Rectal smooth muscle tissue (tissue), 1 donor: ENCODE measurements around the gene ANKFN1.
"Not testable (repeated sequence)": the region's sequence is repeated elsewhere in the genome, so short reads cannot be mapped to it uniquely, and the experiment has no call there.

Source experiments
- H3K27ac ChIP-seq: one replicate; pipeline ENCODE4 v1.7.0; 2013; ENCODE audit warnings: low read depth, low read length, inconsistent platforms
- H3K27me3 ChIP-seq: one replicate; pipeline ENCODE4 v1.7.0; 2013; ENCODE audit warnings: low read length; ENCODE audit not compliant: control insufficient read depth, insufficient read depth
- H3K36me3 ChIP-seq: one replicate; pipeline ENCODE4 v1.7.0; 2013; ENCODE audit warnings: low read length; ENCODE audit not compliant: control insufficient read depth, insufficient read depth
- H3K4me1 ChIP-seq: one replicate; pipeline ENCODE4 v1.7.0; 2013; ENCODE audit warnings: low read length; ENCODE audit not compliant: control insufficient read depth, insufficient read depth
- H3K4me3 ChIP-seq: one replicate; pipeline ENCODE4 v1.7.0; 2013; ENCODE audit warnings: low read length
- H3K9ac ChIP-seq: one replicate; pipeline ENCODE4 v1.7.0; 2013; ENCODE audit warnings: low read length

ANKFN1 gene

GRCh38 chr17:56351675-56352074 lies 198.4 kb downstream of the ANKFN1 start:
- Histone ChIP-seq H3K36me3 (no peaks in the 10 kb centered on the region), H3K27me3 (no peaks in the 10 kb centered on the region), H3K4me3 (no peak overlapping the region), H3K9ac (no peak overlapping the region), H3K27ac (no peak overlapping the region), H3K4me1 (no peaks in the 10 kb centered on the region)

DNA sequence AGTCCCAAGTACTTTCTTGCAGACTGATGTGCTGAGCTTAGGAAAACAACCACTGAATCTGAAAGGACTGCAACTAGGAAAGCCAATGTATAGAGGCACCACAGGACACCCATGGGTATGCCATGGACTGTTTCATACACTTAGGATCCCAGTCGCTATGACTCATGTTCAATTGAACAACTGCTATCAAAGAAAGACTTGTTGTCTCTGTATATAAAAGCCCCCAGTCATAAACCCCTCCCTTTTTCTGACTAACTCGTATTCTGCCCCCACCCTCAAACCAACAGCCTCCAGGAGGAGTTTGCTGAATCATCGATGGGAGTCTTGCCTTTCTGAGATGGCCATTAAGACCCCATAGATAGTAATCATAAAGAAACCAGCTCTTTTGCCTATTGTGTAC lies 205.4 kb downstream of the ANKFN1 start:
- Histone ChIP-seq H3K4me3 (no peak overlapping the region), H3K36me3 (no peaks in the 10 kb centered on the region), H3K27ac (no peak overlapping the region), H3K9ac (no peak overlapping the region), H3K4me1 (no peaks in the 10 kb centered on the region), H3K27me3 (no peaks in the 10 kb centered on the region)

- Histone ChIP-seq H3K4me1 (no peaks in the 10 kb centered on the region), H3K36me3 (no peaks in the 10 kb centered on the region), H3K4me3 (no peak overlapping the region), H3K27ac (no peak overlapping the region), H3K9ac (no peak overlapping the region), H3K27me3 (no peaks in the 10 kb centered on the region)
Measured at GRCh38 chr17:56359518-56359917, 206.2 kb downstream of the ANKFN1 start.

DNA sequence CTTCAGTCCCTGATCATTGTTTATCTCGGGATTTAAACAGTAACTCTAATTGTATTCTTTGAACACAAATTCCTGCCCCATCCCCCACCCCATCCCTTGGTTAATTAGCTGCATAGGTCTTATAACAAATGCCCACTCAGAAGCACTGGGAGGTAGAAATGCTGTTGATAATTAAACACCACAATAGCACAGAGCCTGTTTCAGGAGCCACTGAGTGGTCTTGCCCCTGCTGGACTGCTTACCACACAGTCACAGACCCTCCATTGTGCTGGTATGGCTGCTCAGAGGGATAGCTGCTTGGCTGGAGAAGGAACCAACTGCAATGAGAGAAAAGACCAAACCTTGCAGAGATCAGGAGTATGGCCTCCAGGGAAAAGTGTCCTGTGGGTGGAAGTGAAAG lies 214.1 kb downstream of the ANKFN1 start:
- Histone ChIP-seq H3K27ac (no peak overlapping the region), H3K36me3 (no peaks in the 10 kb centered on the region), H3K9ac (no peak overlapping the region), H3K27me3 (no peaks in the 10 kb centered on the region), H3K4me1 (no peaks in the 10 kb centered on the region), H3K4me3 (no peak overlapping the region)

DNA sequence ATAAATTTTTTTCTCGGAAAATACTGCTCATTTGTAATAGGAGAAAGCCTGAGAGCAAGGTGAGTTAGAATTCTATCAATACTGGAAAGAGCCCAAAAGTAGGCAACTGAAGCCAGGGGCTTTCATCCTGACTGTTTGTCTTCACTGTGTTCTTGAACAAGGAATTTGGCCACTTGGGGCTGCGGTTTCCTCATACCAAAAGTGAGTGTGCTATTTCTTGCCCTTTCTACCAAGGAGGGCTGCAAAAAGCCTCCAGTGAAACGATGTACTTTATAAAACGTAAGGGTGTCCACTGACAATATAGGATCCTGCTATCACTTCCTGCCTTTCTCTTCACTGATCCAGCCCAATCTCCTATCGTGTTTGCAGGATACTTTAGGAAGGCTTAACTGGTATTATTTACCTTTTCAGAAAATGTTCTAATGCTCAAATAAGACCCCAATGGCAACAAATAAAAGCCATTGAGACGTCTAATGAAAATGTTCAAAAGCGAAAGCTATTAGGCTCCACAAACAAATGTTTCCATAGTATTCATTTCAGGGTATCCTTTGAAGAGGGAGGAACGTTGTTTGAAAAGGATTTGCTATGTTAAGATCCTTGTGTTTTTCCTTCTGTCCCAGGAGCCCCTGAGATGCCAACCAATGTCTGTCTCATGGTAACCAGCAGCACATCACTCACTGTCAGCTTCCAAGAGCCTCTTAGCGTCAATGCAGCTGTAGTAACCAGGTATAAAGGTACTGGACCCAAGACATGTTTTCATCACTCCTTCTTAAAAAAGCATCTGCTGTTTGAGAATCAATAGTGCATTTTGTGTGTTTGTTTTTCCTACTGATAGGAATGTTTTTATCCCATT lies 220.9 kb downstream of the ANKFN1 start:
- no peak overlapping the region for H3K9ac ChIP-seq
- no peak overlapping the region for H3K4me3 ChIP-seq
- H3K27me3 ChIP-seq, result no peaks in the 10 kb centered on the region
- H3K27ac ChIP-seq, result no peak overlapping the region
- no peaks in the 10 kb centered on the region for H3K36me3 ChIP-seq
- H3K4me1 ChIP-seq, result no peaks in the 10 kb centered on the region

DNA sequence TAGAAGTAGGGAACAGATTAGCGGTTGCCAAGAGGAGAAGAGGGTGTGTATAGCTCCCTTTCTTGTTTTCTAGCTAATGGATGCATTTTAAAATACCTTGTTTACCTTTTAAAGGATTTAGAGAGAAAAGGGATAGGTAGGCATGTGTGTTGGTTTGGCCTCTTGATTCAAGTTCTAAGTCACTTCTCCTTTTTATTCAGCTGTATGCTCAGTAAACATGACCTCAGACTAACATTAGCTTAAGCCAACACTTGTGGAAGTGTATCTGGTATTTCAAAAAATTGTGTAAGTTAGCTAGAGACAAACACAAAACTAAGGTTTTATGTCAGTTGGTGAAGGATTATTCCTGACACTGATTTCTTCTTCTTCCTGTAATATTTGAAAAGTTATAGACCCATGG lies 236.1 kb downstream of the ANKFN1 start:
- H3K4me1 ChIP-seq, result no peaks in the 10 kb centered on the region
- H3K4me3 ChIP-seq, result no peak overlapping the region
- H3K9ac ChIP-seq, result no peak overlapping the region
- H3K27ac ChIP-seq, result no peak overlapping the region
- H3K36me3 ChIP-seq, result no peaks in the 10 kb centered on the region
- no peaks in the 10 kb centered on the region for H3K27me3 ChIP-seq

DNA sequence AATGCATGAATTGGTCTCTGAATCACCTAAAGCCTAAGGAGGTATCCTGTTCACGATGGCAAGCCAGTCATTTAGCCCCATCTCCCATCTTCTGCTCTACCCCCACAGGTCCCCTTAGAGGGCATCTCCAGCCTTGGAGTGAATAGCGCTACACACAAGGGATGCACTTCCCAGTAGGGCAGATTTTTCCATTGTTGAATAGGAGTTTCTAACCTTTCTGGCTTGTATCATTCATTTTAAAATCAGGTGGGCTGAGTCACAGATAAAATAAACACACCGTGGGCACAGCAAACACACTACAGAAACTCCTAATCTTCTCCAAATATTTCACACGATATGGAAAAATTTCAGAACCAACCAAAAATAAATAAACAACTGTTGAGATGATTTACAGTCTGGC lies 239.0 kb downstream of the ANKFN1 start:
- Histone ChIP-seq H3K27ac (no peak overlapping the region), H3K9ac (no peak overlapping the region), H3K36me3 (no peaks in the 10 kb centered on the region), H3K27me3 (no peaks in the 10 kb centered on the region), H3K4me3 (no peak overlapping the region), H3K4me1 (no peaks in the 10 kb centered on the region)

GRCh38 chr17:56393156-56393555 lies 239.9 kb downstream of the ANKFN1 start:
- no peaks in the 10 kb centered on the region for H3K4me1 ChIP-seq
- H3K9ac ChIP-seq, result no peak overlapping the region
- H3K4me3 ChIP-seq, result no peak overlapping the region
- H3K27me3 ChIP-seq, result no peaks in the 10 kb centered on the region
- no peaks in the 10 kb centered on the region for H3K36me3 ChIP-seq
- no peak overlapping the region for H3K27ac ChIP-seq

DNA sequence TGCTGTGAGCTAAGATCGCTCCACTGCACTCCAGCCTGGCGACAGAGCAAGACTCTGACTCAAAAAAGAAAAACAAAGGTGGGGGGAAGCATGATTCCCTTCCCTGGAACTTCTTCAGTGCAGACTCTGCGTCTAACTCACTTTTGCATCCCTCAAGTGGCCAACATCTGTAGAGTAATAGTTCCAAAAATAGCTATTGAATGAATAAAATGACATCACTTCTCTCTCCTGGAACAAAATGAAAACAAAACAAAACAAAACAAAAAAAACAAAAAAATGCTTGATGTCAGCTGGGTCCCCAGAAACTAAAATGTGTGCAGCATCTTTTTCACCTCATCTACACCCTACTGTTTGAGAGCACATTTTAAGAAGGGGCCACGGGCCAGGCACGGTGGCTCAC lies 242.5 kb downstream of the ANKFN1 start:
- Histone ChIP-seq H3K27ac (no peak overlapping the region), H3K4me3 (no peak overlapping the region)

GRCh38 chr17:56407086-56407485 lies 253.8 kb downstream of the ANKFN1 start:
- no peaks in the 10 kb centered on the region for H3K36me3 ChIP-seq
- no peaks in the 10 kb centered on the region for H3K27me3 ChIP-seq
- H3K9ac ChIP-seq, result no peak overlapping the region
- no peaks in the 10 kb centered on the region for H3K4me1 ChIP-seq
- H3K27ac ChIP-seq, result no peak overlapping the region
- no peak overlapping the region for H3K4me3 ChIP-seq

More for the DNA sequence above, 242.5 kb downstream of the ANKFN1 start:
- H3K36me3 ChIP-seq, result no peaks in the 10 kb centered on the region
- no peaks in the 10 kb centered on the region for H3K4me1 ChIP-seq
- H3K9ac ChIP-seq, result no peak overlapping the region
- H3K27me3 ChIP-seq, result no peaks in the 10 kb centered on the region

GRCh38 chr17:56412356-56412755 lies 259.1 kb downstream of the ANKFN1 start:
- not testable (repeated sequence) for H3K27me3 ChIP-seq, H3K4me1 ChIP-seq, H3K9ac ChIP-seq, H3K27ac ChIP-seq, H3K36me3 ChIP-seq, H3K4me3 ChIP-seq

GRCh38 chr17:56416682-56417351 lies 263.5 kb downstream of the ANKFN1 start:
- H3K4me1 ChIP-seq, result no peaks in the 10 kb centered on the region
- no peak overlapping the region for H3K4me3 ChIP-seq
- H3K27ac ChIP-seq, result no peak overlapping the region
- H3K36me3 ChIP-seq, result no peaks in the 10 kb centered on the region
- no peak overlapping the region for H3K9ac ChIP-seq
- H3K27me3 ChIP-seq, result no peaks in the 10 kb centered on the region

DNA sequence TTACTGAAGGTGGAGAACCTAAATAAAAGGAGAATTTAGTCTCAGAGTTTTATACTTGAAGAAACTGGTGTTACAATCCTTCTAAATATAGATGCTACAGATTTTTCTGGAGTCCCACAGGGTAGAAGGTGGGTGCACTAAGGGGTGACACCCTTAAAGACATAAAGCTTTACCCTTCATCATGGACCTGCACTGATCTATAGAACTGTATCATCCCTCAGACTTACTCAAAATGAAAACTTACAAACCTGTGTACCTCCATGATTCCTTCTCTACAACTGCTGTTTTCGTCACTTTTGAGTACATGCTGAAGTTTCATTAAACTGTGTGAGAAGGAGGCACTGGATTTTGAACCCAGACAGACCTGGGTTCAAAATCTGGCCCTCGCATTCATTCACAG lies 270.7 kb downstream of the ANKFN1 start:
- H3K27ac ChIP-seq, result no peak overlapping the region
- no peak overlapping the region for H3K9ac ChIP-seq
- no peaks in the 10 kb centered on the region for H3K27me3 ChIP-seq
- no peaks in the 10 kb centered on the region for H3K36me3 ChIP-seq
- H3K4me3 ChIP-seq, result no peak overlapping the region
- H3K4me1 ChIP-seq, result no peaks in the 10 kb centered on the region
